ENCODE results near the gene LATS2.
"Not testable (repeated sequence)": the region's sequence is repeated elsewhere in the genome, so short reads cannot be mapped to it uniquely, and the experiment has no call there.

LATS2 gene

GRCh38 chr13:20953245-20953931, 108.0 kb downstream of the LATS2 start:
- no peak for DNase-seq

GRCh38 chr13:20952838-20953237, 108.5 kb downstream of the LATS2 start:
- DNase-seq, result no peak

- DNase-seq, result not testable (repeated sequence)
These were observed 113.4 kb downstream of the LATS2 start for GRCh38 chr13:20948001-20948400.

- DNase-seq, result no peak
These were observed 115.4 kb downstream of the LATS2 start for GRCh38 chr13:20945952-20946383.

GRCh38 chr13:20942938-20943559, 118.3 kb downstream of the LATS2 start:
- no peak for DNase-seq

- not testable (repeated sequence) for DNase-seq
These were observed 120.9 kb downstream of the LATS2 start for GRCh38 chr13:20940511-20940910.

- DNase-seq, result no peak
These were observed 121.3 kb downstream of the LATS2 start for GRCh38 chr13:20940083-20940482.

- DNase-seq, result no peak
These were observed 121.7 kb downstream of the LATS2 start for GRCh38 chr13:20939662-20940061.

GRCh38 chr13:20938302-20938701, 123.1 kb downstream of the LATS2 start:
- no peak for DNase-seq

- DNase-seq, result no peak
These were observed 133.7 kb downstream of the LATS2 start for GRCh38 chr13:20927596-20928257.

- DNase-seq, result not testable (repeated sequence)
These were observed 136.0 kb downstream of the LATS2 start for GRCh38 chr13:20925395-20925790.

GRCh38 chr13:20924758-20925394, 136.5 kb downstream of the LATS2 start:
- DNase-seq, result peak; percentile 82

- DNase-seq, result no peak
These were observed 138.1 kb downstream of the LATS2 start for GRCh38 chr13:20923272-20923671.

All from activated CD8-positive, alpha-beta memory T cell treated with anti-CD3 and anti-CD28 coated beads for 24 hours (primary cell).